HepG2 (cell line): Measurements from ENCODE around the gene AK8. TPM values are rescaled to one million over a fixed set of nuclear protein-coding genes. Genes with fewer than 3 reads are reported as not detected.

ENCODE experiments used
- AGO2 ChIP-seq: fragments of 200-400 bp; formaldehyde crosslinking; optimal IDR thresholded peaks from 2 replicates; pipeline ENCODE3; 2017; ENCODE audit warnings: mild to moderate bottlenecking, low read depth, low read length, moderate library complexity
- DDIT3 ChIP-seq: sonication (generic); formaldehyde crosslinking; IDR thresholded peaks from 2 replicates; pipeline ENCODE4 v1.4.0; 2020; ENCODE audit warnings: mild to moderate bottlenecking, missing genetic modification reagents
- SMC3 ChIP-seq: IDR thresholded peaks from 2 replicates; pipeline ENCODE4 v1.6.1; 2011; ENCODE audit warnings: low read length, improper control_type of control experiment
- TCF12 ChIP-seq, 2 experiments: fragments of 450-650 bp in 1 of 2; sonication (generic) in 1 of 2; formaldehyde crosslinking in 1 of 2; IDR thresholded peaks; 2 replicates each; pipeline versions ENCODE4 v1.6.1 to v1.8.0; 2017 to 2022; ENCODE audit warnings: antibody characterized with exemption in 1 of 2, mild to moderate bottlenecking in 1 of 2, missing genetic modification reagents in 1 of 2, moderate library complexity in 1 of 2
- ZBTB40 ChIP-seq, 2 experiments: fragments of 450-650 bp in 1 of 2; sonication (generic) in 1 of 2; formaldehyde crosslinking in 1 of 2; IDR thresholded peaks; 2 replicates each; pipeline versions ENCODE4 v1.6.1 to v1.8.0; 2016 to 2022; ENCODE audit warnings: antibody characterized with exemption in 1 of 2, mild to moderate bottlenecking in 1 of 2, missing genetic modification reagents in 1 of 2
- ZNF318 ChIP-seq: sonication (generic); formaldehyde crosslinking; IDR thresholded peaks from 2 replicates; pipeline ENCODE4 v1.4.0; 2020; ENCODE audit warnings: mild to moderate bottlenecking, missing genetic modification reagents
- polyA plus RNA-seq, 8 experiments: library from polyadenylated mRNA; depleted of rRNA in 3 of 8; stranded (reverse) in 7 of 8; unstranded in 1 of 8; fragments of >200 nt; fragmentation: Illumina TruSeq in 4 of 8; extraction: Trizol in 4 of 8; gene quantifications; 2 replicates each; pipeline versions ENCODE4 v1.2.1 to v1.2.3, GENCODE V29; 2011 to 2016; ENCODE audit warnings: low read depth in 4 of 8, missing spikeins in 1 of 8, mixed read lengths in 1 of 8; ENCODE audit not compliant: insufficient read depth in 1 of 8
- total RNA-seq, 5 experiments: library from RNA; depleted of rRNA; stranded (reverse); fragments of >200 nt; fragmentation: Illumina TruSeq; extraction: Trizol; gene quantifications; 2 replicates each; pipeline ENCODE4 v1.2.3, GENCODE V29; 2016; ENCODE audit warnings: low read depth in 1 of 5

AK8 gene
- total and polyA plus RNA-seq, 2 of the 13 experiments (the other 11 are each of a cell fraction or from before 2014, with no cell fraction given): 0.11 TPM; not detected in 1

GRCh38 chr9:132901858-132902831 is 24.1 kb upstream of the AK8 start (continued):
- TF ChIP-seq ZBTB40 (IDR thresholded peaks at IDR 0.05) (no peak), ZBTB40 (CRISPR knock-in tag; IDR thresholded peaks at IDR 0.05) (no peak), SMC3 (peak; percentile 60), TCF12 (IDR thresholded peaks at IDR 0.05) (no peak), TCF12 (CRISPR knock-in tag; IDR thresholded peaks at IDR 0.05) (no peak), ZNF318 (CRISPR knock-in tag) (no peak), AGO2 (no peak), DDIT3 (no peak)
